KOPT-K1 (cell line): ENCODE data around the gene MAP4K3.

Experiments
- H3K27ac ChIP-seq: fragments of 200-600 bp; sonication (generic); 2 replicates; pipeline ENCODE4 v1.5.1; 2016; ENCODE audit warnings: antibody characterized with exemption, mild to moderate bottlenecking, low read depth, low read length; ENCODE audit not compliant: poor library complexity, severe bottlenecking
- H3K36me3 ChIP-seq: fragments of 200-600 bp; sonication (generic); 2 replicates; pipeline ENCODE4 v1.5.1; 2017; ENCODE audit warnings: antibody characterized with exemption, mild to moderate bottlenecking, low read length, moderate library complexity; ENCODE audit not compliant: insufficient read depth
- H3K9me3 ChIP-seq: fragments of 200-600 bp; sonication (generic); 2 replicates; pipeline ENCODE4 v1.5.1; 2017; ENCODE audit warnings: antibody characterized with exemption, low read length, mild to moderate bottlenecking; ENCODE audit not compliant: insufficient read depth, poor library complexity, severe bottlenecking

The MAP4K3 gene

DNA sequence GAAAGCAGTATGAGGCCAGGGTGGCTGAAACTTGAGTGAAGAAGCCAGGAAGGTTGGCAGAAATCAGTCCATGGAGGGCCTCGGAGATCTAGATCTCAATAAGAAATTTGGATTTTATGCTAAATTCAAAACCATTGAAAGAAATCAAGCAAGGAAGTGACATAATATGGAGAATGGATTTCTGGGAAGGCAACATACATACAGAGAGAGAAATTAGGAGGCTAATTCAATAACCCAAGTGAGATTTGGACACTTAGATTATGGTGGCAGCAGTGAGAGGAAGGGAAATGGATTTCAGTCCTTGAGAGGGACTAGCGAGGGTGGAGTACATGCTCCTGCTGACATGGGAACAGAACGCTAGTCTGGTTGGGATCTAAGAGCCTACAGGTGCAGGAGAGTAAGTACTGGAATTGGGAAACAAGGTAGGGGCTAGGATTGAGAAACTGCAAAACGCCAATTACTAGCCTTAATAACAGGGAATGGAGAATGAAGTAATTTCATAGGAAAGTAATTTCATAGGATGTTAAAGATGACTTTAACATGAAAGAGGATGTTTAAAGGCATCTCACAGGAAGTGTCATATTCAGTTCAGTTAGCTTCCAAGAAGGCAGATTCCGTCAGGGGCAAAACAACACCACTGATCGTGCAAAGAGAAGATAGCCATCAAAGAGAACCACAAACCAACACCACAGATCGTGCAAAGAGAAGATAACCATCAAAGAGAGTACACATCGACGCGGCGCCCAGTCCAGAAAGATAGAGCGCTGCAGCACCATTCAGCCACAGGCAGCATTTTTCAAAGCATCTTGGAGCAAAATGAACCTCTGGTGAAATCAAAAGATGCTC, 220.5 kb downstream of the MAP4K3 start:
- Histone ChIP-seq H3K9me3 (no peaks in the 10 kb centered on the region), H3K27ac (peak overlapping the region; percentile 3), H3K36me3 (no peaks in the 10 kb centered on the region)

DNA sequence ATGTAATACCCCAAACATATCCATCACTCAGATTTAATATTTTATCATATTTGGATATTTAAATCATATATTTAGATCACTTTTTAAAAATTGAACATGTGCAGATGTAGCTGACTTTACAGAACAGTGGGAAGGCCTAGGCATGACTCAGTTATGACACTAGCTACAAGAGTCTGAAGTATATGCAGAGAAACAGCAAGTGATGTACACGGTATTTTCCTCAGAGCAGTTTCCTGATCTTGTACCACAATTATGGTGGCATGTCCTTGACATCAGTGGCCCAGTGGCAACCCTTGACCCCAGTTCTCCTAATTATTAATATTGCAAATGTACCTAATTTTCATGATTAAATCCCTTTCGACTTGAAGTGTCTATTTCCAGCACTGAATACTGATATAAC, 221.5 kb downstream of the MAP4K3 start:
- no peaks in the 10 kb centered on the region for H3K9me3 ChIP-seq
- H3K27ac ChIP-seq: no peak overlapping the region
- no peaks in the 10 kb centered on the region for H3K36me3 ChIP-seq

DNA sequence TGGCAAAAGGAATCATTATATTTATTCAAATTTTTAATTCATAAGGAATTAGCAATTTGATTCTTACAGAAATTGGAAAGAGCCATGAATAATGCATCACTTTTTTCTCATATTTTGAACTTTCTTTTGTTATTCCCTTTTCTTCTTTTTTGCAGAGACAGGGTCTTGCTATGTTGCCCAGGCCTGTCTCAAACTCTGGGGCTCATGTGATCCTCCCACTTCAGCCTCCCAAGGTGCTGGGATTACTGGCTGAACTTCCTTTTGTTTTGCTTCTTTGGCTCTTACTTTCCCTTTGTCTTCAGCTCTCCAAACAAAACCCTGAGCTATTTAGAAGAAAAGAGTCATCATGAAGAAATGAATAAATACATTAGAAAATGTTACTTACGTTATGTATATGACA, 224.1 kb downstream of the MAP4K3 start:
- Histone ChIP-seq H3K27ac (no peak overlapping the region), H3K9me3 (no peaks in the 10 kb centered on the region), H3K36me3 (no peaks in the 10 kb centered on the region)

DNA sequence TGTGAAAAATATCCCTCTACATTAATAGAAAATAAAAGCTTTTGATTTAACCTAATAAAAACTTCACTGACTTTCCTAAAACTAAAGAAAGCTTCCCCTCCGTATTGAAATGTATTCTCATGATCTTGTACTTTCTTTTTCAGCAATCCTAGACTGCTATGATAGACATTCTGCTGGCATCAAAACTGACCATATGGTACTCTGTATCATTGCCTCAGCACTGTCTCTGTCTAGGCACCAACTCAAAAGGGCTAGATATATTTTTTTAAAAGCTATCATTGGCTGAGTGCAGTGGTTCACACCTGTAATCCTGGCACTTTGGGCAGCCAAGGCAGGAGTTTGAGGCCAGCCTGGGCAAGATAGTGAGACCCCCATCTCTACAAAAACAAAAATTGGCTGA, 226.2 kb downstream of the MAP4K3 start:
- Histone ChIP-seq H3K36me3 (no peaks in the 10 kb centered on the region), H3K27ac (no peak overlapping the region), H3K9me3 (no peaks in the 10 kb centered on the region)

DNA sequence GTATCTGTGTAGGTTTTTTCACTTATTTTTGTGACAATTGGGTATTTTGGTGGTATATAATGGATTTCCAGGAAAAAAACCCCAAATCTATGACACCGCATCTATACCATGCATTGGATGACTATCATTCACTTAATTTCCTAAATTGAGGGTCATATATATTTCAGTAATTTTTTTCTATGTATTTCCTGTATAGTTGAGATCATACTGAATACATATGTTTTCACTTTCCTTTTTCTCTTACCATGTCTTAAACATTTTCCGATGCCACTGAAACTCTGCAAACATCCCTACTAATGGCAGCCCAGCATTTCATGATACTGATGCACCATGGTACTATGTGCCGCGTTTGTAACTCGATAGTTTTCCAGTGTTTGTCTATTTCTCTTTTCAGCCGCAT, 233.7 kb downstream of the MAP4K3 start:
- Histone ChIP-seq H3K27ac (no peak overlapping the region), H3K36me3 (no peaks in the 10 kb centered on the region), H3K9me3 (no peaks in the 10 kb centered on the region)

DNA sequence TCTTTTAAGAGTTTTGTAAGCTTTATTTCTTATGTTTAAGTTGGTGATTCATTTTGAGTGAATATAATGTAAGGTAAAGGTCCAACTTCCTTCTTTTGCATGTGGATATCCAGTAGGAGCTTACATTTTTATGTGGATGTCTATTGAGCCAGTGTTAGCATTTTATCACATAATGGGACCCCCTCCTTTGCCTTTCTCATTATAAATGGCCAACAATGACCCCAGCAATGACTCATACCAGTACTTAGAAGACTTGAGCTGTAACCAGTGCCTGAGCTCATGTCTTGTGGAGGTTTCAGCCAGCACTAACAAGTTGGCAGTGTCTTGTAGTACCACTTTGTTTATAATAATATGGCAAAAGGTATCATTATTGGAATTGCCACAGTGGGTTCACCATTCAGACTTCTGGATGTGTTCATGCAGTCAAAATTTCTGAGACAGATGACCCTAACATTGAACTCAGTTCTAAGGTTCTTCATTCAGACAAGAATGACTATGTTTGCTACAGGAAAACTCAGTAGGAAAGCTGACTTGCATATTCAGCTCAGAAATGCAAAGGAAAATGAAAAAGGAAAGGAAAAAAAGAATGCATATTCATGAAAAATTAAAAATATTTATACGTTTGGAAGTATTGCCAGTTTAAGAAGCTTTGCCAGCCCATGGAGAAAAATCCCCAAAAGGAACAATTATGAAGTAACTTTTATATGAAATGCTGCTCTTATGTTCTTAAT, 234.3 kb downstream of the MAP4K3 start:
- no peak overlapping the region for H3K27ac ChIP-seq
- H3K36me3 ChIP-seq: no peaks in the 10 kb centered on the region
- no peaks in the 10 kb centered on the region for H3K9me3 ChIP-seq
